RWPE2 (cell line): Measurements from ENCODE around the gene GEMIN8.

Experiments
- ATAC-seq: fragments of 200-7000 bp; cut with Tn5 transposase; 3 replicates; pipeline ENCODE4 v1.9.1; 2021; ENCODE audit warnings: low read depth
- DNase-seq: peaks from one replicate; pipeline ENCODE4 v3.0.0-alpha.2; 2020; ENCODE audit warnings: low spot score
- H3K27ac ChIP-seq: fragments of 450-650 bp; 2 replicates; pipeline ENCODE4 v1.5.1; 2017; ENCODE audit warnings: mild to moderate bottlenecking; ENCODE audit not compliant: poor library complexity, severe bottlenecking
- H3K27me3 ChIP-seq: fragments of 250-450 bp; sonication (Bioruptor Pico); 2 replicates; pipeline ENCODE4 v1.5.1; 2021; ENCODE audit warnings: mild to moderate bottlenecking, moderate library complexity; ENCODE audit not compliant: insufficient read depth, poor library complexity, severe bottlenecking
- H3K36me3 ChIP-seq: fragments of 250-450 bp; sonication (Bioruptor Pico); 2 replicates; pipeline ENCODE4 v1.5.1; 2020; ENCODE audit warnings: low read depth, mild to moderate bottlenecking, moderate library complexity
- H3K4me1 ChIP-seq: fragments of 250-450 bp; sonication (Bioruptor Pico); 2 replicates; pipeline ENCODE4 v1.5.1; 2021; ENCODE audit warnings: mild to moderate bottlenecking, moderate library complexity; ENCODE audit not compliant: insufficient read depth, poor library complexity, severe bottlenecking
- H3K4me3 ChIP-seq: fragments of 250-450 bp; sonication (Bioruptor Pico); 2 replicates; pipeline ENCODE4 v1.5.1; 2021; ENCODE audit warnings: mild to moderate bottlenecking, moderate library complexity; ENCODE audit not compliant: severe bottlenecking
- H3K9me3 ChIP-seq: fragments of 250-450 bp; sonication (Bioruptor Pico); 2 replicates; pipeline ENCODE4 v1.5.1; 2021; ENCODE audit warnings: mild to moderate bottlenecking, moderate library complexity; ENCODE audit not compliant: severe bottlenecking
- CTCF ChIP-seq: fragments of 450-650 bp; IDR thresholded peaks from one replicate; pipeline ENCODE4 v1.5.1; 2017; ENCODE audit warnings: mild to moderate bottlenecking, moderate library complexity; ENCODE audit not compliant: poor library complexity, severe bottlenecking

The GEMIN8 gene

GRCh38 chrX:13985697-13986435, 43.8 kb downstream of the GEMIN8 start:
- H3K27ac ChIP-seq, result no peak overlapping the region
- H3K4me3 ChIP-seq, result no peak overlapping the region
- no peaks in the 10 kb centered on the region for H3K4me1 ChIP-seq
- no peaks in the 10 kb centered on the region for H3K27me3 ChIP-seq
- no peak for ATAC-seq
- no peaks in the 10 kb centered on the region for H3K9me3 ChIP-seq
- no peak for DNase-seq
- no peaks in the 10 kb centered on the region for H3K36me3 ChIP-seq
- no peak for TF ChIP-seq CTCF

DNA sequence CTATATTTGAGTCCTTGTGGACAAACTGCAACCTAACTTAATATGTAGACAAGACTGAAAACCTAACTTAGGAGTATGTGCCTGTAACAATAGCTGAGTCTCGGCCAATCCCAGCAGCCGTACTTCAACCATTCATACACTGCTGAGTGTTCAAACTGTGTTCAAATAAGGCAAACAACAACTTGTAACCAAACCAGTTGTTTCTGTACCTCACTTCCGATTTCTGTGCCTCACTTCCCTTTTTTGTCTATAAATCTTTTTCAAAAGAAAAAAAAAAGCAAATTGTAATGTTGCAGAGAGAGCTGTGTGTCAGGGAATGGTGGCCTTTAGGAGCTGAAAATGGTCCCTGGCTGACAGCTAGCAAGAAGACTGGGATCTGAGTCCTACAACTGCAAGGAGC, 46.0 kb downstream of the GEMIN8 start:
- TF ChIP-seq CTCF, result no peak
- Histone ChIP-seq H3K27me3 (no peaks in the 10 kb centered on the region), H3K4me1 (no peaks in the 10 kb centered on the region), H3K4me3 (no peak overlapping the region), H3K27ac (no peak overlapping the region), H3K36me3 (no peaks in the 10 kb centered on the region), H3K9me3 (no peaks in the 10 kb centered on the region)
- no peak for ATAC-seq
- DNase-seq, result no peak

GRCh38 chrX:13968198-13968597, 61.5 kb downstream of the GEMIN8 start:
- H3K27ac ChIP-seq, result no peak overlapping the region
- no peaks in the 10 kb centered on the region for H3K36me3 ChIP-seq
- no peaks in the 10 kb centered on the region for H3K4me1 ChIP-seq
- no peak for TF ChIP-seq CTCF
- no peak for ATAC-seq
- no peak for DNase-seq
- no peak overlapping the region for H3K4me3 ChIP-seq
- H3K27me3 ChIP-seq, result no peaks in the 10 kb centered on the region
- no peaks in the 10 kb centered on the region for H3K9me3 ChIP-seq

GRCh38 chrX:13967636-13968035, 62.1 kb downstream of the GEMIN8 start:
- ATAC-seq, result no peak
- no peak for DNase-seq
- Histone ChIP-seq H3K4me1 (no peaks in the 10 kb centered on the region), H3K36me3 (no peaks in the 10 kb centered on the region), H3K27me3 (no peaks in the 10 kb centered on the region), H3K27ac (no peak overlapping the region), H3K4me3 (no peak overlapping the region), H3K9me3 (no peaks in the 10 kb centered on the region)
- no peak for TF ChIP-seq CTCF

GRCh38 chrX:13966793-13967125, 62.9 kb downstream of the GEMIN8 start:
- ATAC-seq (no peak), DNase-seq (no peak)
- TF ChIP-seq CTCF, result no peak
- H3K27me3 ChIP-seq, result no peaks in the 10 kb centered on the region
- no peaks in the 10 kb centered on the region for H3K36me3 ChIP-seq
- H3K4me3 ChIP-seq, result no peak overlapping the region
- H3K9me3 ChIP-seq, result no peaks in the 10 kb centered on the region
- H3K4me1 ChIP-seq, result no peaks in the 10 kb centered on the region
- H3K27ac ChIP-seq, result no peak overlapping the region
